Stimulated activated CD4-positive, alpha-beta T cell treated with anti-CD3 and anti-CD28 coated beads, Interleukin-1b, Interleukin-23, amount 100 ng/mL, for 1 hour (primary cell): ENCODE results near the gene CPZ.
"Not testable (repeated sequence)": the region's sequence is repeated elsewhere in the genome, so short reads cannot be mapped to it uniquely, and the experiment has no call there.

ENCODE experiments used
- DNase-seq, 2 donors: peaks; one replicate each; pipeline ENCODE4 v3.0.0-alpha.2; 2020; ENCODE audit warnings: low read depth in 2 of 2

CPZ gene

DNA sequence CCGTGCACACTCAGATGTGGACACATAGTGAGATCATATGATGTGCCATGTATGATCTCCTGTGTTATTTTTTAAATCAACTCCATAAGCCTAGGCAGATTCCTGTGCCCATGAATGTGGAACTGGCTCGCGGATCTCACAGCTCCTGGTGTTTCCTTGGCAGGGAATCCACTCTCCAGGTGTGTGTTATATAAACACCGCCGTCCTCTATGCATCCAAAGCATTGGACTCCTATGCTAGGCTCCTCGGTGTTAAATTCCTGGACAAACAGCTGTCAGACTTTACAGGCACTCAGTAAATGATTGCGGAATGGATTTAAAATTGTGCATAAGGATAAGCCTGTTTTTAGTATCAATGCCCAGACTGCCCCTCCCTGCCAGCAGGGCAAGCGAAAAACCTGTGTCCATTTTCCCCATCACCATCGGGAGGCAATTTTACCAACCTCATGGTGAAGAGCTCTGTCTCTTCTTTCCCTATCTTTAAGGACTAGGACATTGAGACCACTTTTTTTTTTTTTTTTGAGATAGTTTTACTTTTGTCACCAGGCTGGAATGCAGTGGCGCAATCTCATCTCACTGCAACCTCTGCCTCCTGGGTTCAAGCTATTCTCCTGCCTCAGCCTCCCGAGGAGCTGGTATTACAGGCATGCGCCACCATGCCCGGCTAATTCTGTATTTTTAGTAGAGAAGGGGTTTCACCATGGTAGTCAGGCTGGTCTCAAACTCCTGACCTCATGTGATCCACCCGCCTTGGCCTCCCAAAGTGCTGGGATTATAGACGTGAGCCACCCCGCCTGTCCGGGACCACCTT lies 36.0 kb upstream of the CPZ start:
- no peak for DNase-seq

DNA sequence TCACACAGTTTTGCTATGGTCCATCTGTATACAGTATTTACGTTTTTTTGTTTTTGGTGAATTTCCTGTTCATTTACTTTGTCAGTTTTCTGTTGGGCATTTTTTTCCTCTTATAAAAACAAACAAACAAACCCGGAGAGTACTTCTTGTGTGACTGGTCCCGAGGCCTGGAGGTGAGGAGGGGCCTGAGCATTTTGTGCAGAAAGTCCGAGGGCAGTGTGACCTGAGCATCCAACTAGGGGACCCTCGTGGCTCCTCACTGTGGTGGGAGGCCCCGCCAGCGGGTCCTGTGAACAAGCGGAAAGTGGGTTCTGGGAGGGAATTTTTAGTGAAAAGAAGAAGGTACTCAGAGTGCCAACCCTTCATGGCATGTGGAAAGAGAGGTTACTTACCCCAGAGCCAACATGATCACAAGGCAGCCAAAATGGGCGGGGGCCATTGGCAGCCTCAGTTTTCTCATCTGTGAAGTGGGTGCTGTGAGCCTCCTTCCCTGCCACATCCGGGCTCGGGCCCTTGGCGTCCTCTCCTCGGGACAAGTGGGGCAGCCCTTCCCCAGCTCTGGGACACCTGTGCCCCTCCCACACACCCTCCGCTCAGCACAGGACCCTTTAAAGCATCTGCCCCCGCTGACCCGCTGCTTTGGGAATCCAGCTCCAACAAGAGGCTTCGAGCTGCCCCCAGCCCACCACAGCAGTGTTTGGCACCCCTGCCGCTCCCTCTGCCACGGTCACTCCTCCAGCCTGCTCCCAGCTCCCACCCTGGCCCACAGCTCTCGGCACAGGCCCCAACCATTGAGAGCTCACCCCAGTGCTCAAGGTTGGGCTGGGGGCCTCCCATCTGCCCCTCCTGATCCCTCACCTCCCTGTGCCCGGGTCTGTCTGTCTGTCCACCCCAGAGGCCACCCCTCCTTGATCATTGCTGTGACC lies 35.2 kb upstream of the CPZ start:
- no peak for DNase-seq

- no peak for DNase-seq
These were observed 34.2 kb upstream of the CPZ start for GRCh38 chr4:8558080-8558960.

- DNase-seq, result no peak
These were observed 33.6 kb upstream of the CPZ start for GRCh38 chr4:8559011-8559410.

DNA sequence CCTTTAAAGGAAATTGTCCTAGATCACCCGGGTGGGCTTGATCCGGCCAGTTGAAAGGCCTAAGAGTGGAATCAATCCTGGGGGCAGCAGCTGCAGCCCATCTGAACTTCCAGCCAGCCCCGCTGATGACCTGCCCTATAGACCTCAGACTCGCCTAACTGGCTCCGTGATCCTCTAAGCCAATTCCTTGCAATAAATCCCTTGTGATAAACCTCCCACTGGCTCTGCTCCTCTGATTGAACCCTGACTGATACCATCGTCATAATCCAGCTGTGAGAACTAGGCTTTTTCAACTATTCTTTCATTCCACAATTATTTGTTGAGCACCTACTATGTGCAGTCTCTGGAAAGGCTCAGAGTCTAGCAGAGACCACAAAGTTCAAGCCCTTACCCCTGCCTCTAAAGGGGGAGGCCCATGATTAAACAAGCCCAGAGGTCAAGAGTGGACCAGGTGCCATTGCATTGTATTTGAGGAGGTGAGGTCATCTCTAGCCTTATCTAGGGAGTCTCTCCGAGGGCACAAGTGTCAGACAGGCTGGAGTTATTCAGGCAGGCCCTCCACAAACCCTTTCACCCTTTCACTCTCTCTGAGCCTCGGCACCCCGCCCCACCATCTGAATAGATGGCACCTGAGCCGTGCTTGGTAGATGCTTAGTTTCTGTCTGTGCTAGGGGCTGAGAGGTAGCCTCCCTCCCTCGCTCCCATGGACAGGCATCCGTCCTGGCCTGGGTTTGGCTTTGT lies 32.9 kb upstream of the CPZ start:
- DNase-seq, result no peak

DNA sequence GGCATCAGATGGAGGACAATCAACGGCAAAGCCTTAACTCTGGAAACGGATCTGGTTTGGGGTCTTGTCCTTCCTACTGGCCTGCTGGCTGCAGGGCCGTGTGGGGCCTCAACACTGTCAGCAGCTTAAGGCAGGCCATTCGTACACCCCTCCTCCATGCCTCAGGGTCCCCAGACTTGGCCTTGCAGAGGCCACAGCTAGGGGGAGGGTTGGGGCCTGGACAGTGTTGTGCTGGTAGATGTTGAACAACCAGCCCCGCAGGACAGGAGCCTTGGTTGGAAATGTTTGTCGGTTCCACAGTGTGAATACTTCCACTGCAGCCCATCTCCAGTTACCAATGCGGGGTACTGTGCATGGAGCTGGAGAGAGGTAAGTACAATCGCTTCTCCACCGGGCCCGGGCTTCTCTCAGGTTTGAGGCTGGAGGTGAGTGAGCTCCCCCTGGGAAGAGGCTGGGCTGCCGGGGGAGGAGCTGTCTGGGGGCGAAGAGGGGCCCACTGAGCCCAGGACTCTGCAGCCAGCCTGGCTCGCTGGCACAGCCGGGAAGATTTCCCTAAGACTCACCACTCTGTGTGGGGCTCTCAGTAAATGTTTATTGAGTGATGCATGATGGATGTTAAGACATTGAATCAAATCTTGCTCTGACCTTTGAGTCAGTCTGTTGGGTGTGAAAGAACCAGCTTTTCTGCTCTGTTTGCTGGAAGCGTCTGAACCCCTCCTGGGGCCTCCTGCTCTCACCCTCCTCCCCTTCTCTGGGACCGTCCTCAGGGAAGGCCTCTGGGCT lies 32.1 kb upstream of the CPZ start:
- no peak for DNase-seq

GRCh38 chr4:8564595-8564994 lies 28.0 kb upstream of the CPZ start:
- no peak for DNase-seq

DNA sequence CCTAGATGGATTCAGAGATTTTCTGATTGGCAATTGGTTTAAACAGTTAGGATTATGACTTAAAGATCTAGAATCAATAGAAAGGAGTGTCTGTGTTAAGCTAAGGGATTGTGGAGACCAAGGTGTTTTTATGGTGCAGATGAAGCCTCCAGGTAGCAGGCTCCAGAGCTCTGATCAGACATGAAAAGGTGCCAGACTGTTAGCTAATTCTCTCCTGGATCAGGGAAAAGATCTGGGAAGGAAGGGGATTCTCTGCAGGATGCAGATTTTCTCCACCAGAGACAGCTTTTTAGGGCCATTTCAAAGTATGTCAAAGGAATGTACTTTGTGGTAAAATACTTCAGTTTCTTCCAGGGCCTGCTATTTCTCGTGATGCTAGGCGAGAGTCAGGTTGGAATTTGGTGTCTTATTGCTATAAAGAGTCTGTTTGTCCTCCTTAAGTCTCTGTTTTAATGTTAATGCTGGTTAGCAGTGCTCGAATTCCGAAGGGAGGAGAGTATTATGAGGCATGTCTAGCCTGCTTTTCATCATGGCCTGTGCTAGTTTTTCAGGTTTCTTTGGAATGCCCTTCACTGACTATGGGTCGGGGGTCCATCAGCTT lies 24.4 kb upstream of the CPZ start:
- no peak for DNase-seq

GRCh38 chr4:8570201-8570600 lies 22.4 kb upstream of the CPZ start:
- DNase-seq, result no peak

GRCh38 chr4:8571702-8572685 lies 20.6 kb upstream of the CPZ start:
- DNase-seq, result no peak

GRCh38 chr4:8573266-8573665 lies 19.3 kb upstream of the CPZ start:
- no peak for DNase-seq

DNA sequence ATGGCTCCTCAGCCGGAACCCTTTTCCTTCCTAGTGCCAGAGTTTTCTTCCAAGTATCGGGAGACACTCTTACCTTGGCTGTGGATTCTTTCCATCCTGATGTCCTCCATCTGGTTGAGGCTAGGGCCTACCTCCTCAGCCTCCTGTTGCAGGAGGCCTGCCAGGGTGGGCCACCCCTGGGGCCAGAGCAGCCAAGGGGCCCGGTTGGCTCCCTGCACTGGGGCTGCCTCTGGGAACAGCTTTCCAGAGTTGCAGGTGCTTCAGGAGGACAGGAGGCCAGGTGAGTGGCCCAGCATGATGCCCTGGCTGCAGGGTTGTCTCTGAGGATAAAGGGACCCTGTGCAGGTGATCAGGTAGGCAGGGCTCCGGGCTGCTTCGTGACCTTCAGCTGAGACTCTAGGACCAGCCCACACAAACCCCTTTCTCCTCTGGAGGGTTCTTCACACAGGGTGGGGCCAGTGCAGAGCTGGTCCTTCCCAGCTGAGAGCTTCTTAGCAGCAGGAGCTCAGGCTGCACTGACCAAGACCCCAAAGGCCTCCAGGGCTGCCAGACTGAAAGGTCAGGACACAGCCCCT lies 17.7 kb upstream of the CPZ start:
- DNase-seq, result no peak

GRCh38 chr4:8575457-8575856 lies 17.1 kb upstream of the CPZ start:
- DNase-seq, result no peak

DNA sequence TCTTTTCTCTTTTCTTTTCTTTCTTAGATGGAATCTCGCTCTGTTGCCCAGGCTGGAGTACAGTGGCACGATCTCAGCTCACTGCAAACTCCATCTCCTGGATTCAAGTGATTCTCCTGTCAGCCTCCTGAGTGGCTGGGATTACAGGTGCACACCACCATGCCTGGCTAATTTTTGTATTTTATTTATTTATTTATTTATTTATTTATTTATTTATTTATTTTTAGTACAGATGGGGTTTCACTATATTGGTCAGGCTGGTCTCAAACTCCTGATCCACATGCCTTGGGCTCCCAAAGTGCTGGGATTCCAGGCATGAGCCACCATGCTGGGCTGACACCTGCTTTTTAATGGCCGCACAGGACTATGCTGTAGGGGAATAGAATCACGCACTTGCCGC lies 16.0 kb upstream of the CPZ start:
- not testable (repeated sequence) for DNase-seq

- DNase-seq, result no peak
These were observed 15.5 kb upstream of the CPZ start for GRCh38 chr4:8577046-8577445.

DNA sequence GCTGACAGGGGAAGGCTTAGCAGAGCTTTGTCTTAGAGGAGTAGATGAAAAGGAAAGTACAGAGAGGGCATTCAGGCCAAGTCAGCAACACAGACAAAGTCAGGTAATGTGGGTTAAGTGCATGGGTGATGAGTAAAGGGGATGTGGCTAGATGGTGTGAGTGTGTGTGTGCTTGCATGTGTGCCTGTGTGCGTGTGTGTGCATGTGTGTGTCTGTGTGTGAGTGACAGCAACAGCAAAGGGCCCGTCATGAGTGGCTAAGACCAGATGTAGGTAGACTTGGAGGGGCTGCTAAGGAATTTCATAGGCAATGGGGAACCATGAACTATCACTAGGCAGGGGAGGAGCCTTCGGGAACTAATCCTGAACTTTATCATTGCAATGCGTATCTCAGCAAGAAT lies 14.6 kb upstream of the CPZ start:
- no peak for DNase-seq

- no peak for DNase-seq
These were observed 13.8 kb upstream of the CPZ start for GRCh38 chr4:8578717-8579116.

- DNase-seq, result no peak
These were observed 12.8 kb upstream of the CPZ start for GRCh38 chr4:8579526-8580320.
